ENCODE results near the gene KIN. TPM values are rescaled to one million over a fixed set of nuclear protein-coding genes. Genes with fewer than 3 reads are reported as not detected.

Gene KIN
- total and polyA plus RNA-seq, 2 donors from 2014 or later = 10.8 to 12.9 TPM

GRCh38 chr10:7773845-7774801 is 13.7 kb downstream of the KIN start:
- Histone ChIP-seq H3K36me3 (ENCODE audit: control insufficient read depth in 2 of 3, insufficient read depth in 3 of 3, low read length in 3 of 3) (peaks cover 2 to 20% (median 10%) of the 10 kb centered on the region in 3 donors), H3K27ac (ENCODE audit: low read depth in 2 of 2, low read length in 2 of 2) (no peak overlapping the region), H3K27me3 (ENCODE audit: control insufficient read depth, insufficient read depth, low read length) (no peaks in the 10 kb centered on the region), H3K4me1 (ENCODE audit: control insufficient read depth in 2 of 3, insufficient read depth in 2 of 3, low read depth in 1 of 3, low read length in 3 of 3) (peaks cover 0 to 3% (median 3%) of the 10 kb centered on the region in 3 donors), H3K9me3 (ENCODE audit: control insufficient read depth in 2 of 3, insufficient read depth in 1 of 3, low read length in 3 of 3) (no peaks in the 10 kb centered on the region), H3K9ac (ENCODE audit: low read length in 3 of 3) (no peak overlapping the region), H3K4me3 (ENCODE audit: low read length in 3 of 3) (no peak overlapping the region)
- FAIRE-seq (no peak), DNase-seq (no peak)
- no peak for TF ChIP-seq CTCF (IDR thresholded peaks at IDR 0.05; ENCODE audit: borderline replicate concordance, extremely low read depth, insufficient read depth)
- intact Hi-C loops (cut with DNase I) = no loop called here

- no peak for TF ChIP-seq CTCF (IDR thresholded peaks at IDR 0.05; ENCODE audit: borderline replicate concordance, extremely low read depth, insufficient read depth)
- intact Hi-C loops (cut with DNase I) = no loop called here
- DNase-seq (no peak), FAIRE-seq (no peak)
- no peaks in the 10 kb centered on the region for H3K9me3 ChIP-seq (ENCODE audit: control insufficient read depth in 2 of 3, insufficient read depth in 1 of 3, low read length in 3 of 3)
- no peaks in the 10 kb centered on the region for H3K27me3 ChIP-seq (ENCODE audit: control insufficient read depth, insufficient read depth, low read length)
- no peaks in the 10 kb centered on the region for H3K4me1 ChIP-seq (ENCODE audit: control insufficient read depth in 2 of 3, insufficient read depth in 2 of 3, low read depth in 1 of 3, low read length in 3 of 3)
- no peak overlapping the region for H3K4me3 ChIP-seq (ENCODE audit: low read length in 3 of 3)
- H3K36me3 ChIP-seq (ENCODE audit: control insufficient read depth in 2 of 3, insufficient read depth in 3 of 3, low read length in 3 of 3) = peaks cover 2 to 27% (median 17%) of the 10 kb centered on the region in 3 donors
- no peak overlapping the region for H3K9ac ChIP-seq (ENCODE audit: low read length in 3 of 3)
- no peak overlapping the region for H3K27ac ChIP-seq (ENCODE audit: low read depth in 2 of 2, low read length in 2 of 2)
These were observed 19.4 kb downstream of the KIN start for GRCh38 chr10:7768417-7768816.

- no peak for TF ChIP-seq CTCF (IDR thresholded peaks at IDR 0.05; ENCODE audit: borderline replicate concordance, extremely low read depth, insufficient read depth)
- H3K9ac ChIP-seq (ENCODE audit: low read length in 3 of 3) = no peak overlapping the region
- no peak for DNase-seq
- intact Hi-C loops (cut with DNase I) = no loop called here
- no peaks in the 10 kb centered on the region for H3K4me1 ChIP-seq (ENCODE audit: control insufficient read depth in 2 of 3, insufficient read depth in 2 of 3, low read depth in 1 of 3, low read length in 3 of 3)
- FAIRE-seq = no peak
- no peaks in the 10 kb centered on the region for H3K9me3 ChIP-seq (ENCODE audit: control insufficient read depth in 2 of 3, insufficient read depth in 1 of 3, low read length in 3 of 3)
- H3K36me3 ChIP-seq (ENCODE audit: control insufficient read depth in 2 of 3, insufficient read depth in 3 of 3, low read length in 3 of 3) = peaks cover 3 to 32% (median 17%) of the 10 kb centered on the region in 3 donors
- H3K27me3 ChIP-seq (ENCODE audit: control insufficient read depth, insufficient read depth, low read length) = no peaks in the 10 kb centered on the region
- no peak overlapping the region for H3K27ac ChIP-seq (ENCODE audit: low read depth in 2 of 2, low read length in 2 of 2)
- H3K4me3 ChIP-seq (ENCODE audit: low read length in 3 of 3) = no peak overlapping the region
These were observed 20.6 kb downstream of the KIN start for GRCh38 chr10:7767209-7767608.
